HEK293T (cell line): ENCODE results near the gene HYAL2.

ENCODE experiments used
- FOXM1 ChIP-seq: fragments of 450-650 bp; IDR thresholded peaks from 2 replicates; pipeline ENCODE4 v1.6.1; 2017; ENCODE audit warnings: mild to moderate bottlenecking, borderline replicate concordance
- ZNF384 ChIP-seq: fragments of 450-650 bp; IDR thresholded peaks from 2 replicates; pipeline ENCODE4 v1.6.1; 2016

- no peak for TF ChIP-seq FOXM1
- no peak for TF ChIP-seq ZNF384
Observed at GRCh38 chr3:50268703-50269451, 53.7 kb downstream of the HYAL2 start, which contains the start of gene SEMA3B.
